Measurements from ENCODE around the gene C15orf40. TPM values are rescaled to one million over a fixed set of nuclear protein-coding genes. Genes with fewer than 3 reads are reported as not detected.
A peak's percentile ranks its signal among the peaks of the same experiment; 100 is the strongest.

The C15orf40 gene
- polyA plus RNA-seq, 2 of the 4 experiments (the other 2 are of a cell fraction) = 48.0 to 55.0 TPM

DNA sequence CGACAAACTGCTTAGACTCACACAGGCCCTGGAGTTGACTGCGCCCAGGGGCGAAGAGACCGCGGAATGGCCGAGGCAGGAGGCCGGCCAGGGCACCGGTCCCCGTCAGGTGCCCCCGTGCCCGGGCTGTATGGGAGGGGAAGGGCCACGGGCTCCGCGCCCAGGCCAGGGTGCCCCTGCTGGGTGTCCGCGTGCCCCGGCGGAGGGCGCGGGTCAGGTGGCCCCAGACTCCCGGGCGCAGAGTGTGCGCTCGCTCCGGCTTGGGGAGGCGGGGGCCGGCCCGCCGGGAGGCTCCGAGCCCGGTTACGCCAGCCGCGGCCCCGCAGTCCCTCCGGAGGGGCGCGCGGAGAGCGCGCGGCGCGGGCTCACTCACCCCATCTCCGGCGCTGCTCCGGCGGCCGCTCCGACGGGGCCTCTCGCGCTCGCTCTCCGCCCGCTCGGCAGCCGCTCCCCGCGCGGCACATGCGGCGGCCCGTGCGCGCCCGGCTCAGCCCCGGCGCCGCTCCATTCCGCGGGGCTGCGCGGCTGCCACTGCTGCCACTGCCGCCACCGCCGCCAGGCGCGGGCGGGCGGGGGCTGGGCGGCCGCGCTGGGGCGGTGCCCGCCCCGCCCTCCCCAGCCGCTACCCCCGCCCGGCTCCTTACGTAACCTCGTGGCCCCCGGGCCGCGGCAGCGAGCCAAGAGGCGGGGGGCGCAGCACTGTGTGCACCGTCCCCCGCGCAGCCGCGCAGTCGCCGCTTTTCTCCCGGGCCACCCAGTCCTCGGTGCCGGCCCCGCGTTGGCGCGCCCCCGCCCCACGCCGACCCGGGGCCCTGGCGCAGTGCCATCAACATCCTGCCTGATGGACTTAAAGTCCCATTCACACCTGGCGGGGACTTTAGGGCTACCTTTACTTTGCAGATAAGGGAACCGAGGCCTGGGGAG is 59.0 kb downstream of the C15orf40 start, which contains the start of gene HOMER2:
Gene HOMER2 (minus strand): TSS at position 563 of the 924 bp plus-strand sequence. CDS start 185 bp downstream, at position 378.
- DNase-seq (ENCODE audit: low read depth in 1 of 2, low spot score in 1 of 2) (peak in 1 of 2 experiments; percentile 57), ATAC-seq (peak; percentile 75 to 88), FAIRE-seq (no peak)
- peak within 1 kb of the TSS; percentile 74 to 90 for H3K27ac ChIP-seq
- H3K4me3 ChIP-seq = peak within 1 kb of the TSS; percentile 75
- TF ChIP-seq HOXB5 (CRISPR knock-in tag; IDR thresholded peaks at IDR 0.05) (no peak), JUN (IDR thresholded peaks at IDR 0.05) (peak in 1 of 2 experiments; percentile 67; a peak in 3 of 5 replicates), MAZ (IDR thresholded peaks at IDR 0.05; ENCODE audit: borderline replicate concordance, low read depth, low read length) (no peak), POLR2A (IDR thresholded peaks at IDR 0.05; ENCODE audit: low read length) (peak; percentile 38), CEBPB (IDR thresholded peaks at IDR 0.05) (peak; percentile 36 to 61; a peak in 2 of 4 replicates), PHF8 (IDR thresholded peaks at IDR 0.05; ENCODE audit: borderline replicate concordance, low read depth) (no peak), FOXS1 (CRISPR knock-in tag; IDR thresholded peaks at IDR 0.05) (no peak)
- TF ChIP-seq, protein P1, sequence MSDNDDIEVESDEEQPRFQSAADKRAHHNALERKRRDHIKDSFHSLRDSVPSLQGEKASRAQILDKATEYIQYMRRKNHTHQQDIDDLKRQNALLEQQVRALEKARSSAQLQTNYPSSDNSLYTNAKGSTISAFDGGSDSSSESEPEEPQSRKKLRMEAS (IDR thresholded peaks at IDR 0.05) = peak; percentile 34; the same call in 1 of the 2 replicates
- TF ChIP-seq, protein P2, sequence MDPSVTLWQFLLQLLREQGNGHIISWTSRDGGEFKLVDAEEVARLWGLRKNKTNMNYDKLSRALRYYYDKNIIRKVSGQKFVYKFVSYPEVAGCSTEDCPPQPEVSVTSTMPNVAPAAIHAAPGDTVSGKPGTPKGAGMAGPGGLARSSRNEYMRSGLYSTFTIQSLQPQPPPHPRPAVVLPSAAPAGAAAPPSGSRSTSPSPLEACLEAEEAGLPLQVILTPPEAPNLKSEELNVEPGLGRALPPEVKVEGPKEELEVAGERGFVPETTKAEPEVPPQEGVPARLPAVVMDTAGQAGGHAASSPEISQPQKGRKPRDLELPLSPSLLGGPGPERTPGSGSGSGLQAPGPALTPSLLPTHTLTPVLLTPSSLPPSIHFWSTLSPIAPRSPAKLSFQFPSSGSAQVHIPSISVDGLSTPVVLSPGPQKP (IDR thresholded peaks at IDR 0.05; ENCODE audit: low read depth, low read length) = no peak
- POLR2A ChIA-PET = no interaction called here
- peak within 1 kb of the TSS; percentile 89 for H3K4me2 ChIP-seq
- CTCF ChIA-PET = no interaction called here
- no peaks in the 10 kb centered on the region for H3K9me3 ChIP-seq
- 0 out of 3 replicates have a peak, but pooled peaks cover 9% of the 10 kb centered on the region for H3K4me1 ChIP-seq
- WGBS (ENCODE audit: missing lambda C conversion rate) = 18% methylated on average over 13 of the region's 119 CpGs

DNA sequence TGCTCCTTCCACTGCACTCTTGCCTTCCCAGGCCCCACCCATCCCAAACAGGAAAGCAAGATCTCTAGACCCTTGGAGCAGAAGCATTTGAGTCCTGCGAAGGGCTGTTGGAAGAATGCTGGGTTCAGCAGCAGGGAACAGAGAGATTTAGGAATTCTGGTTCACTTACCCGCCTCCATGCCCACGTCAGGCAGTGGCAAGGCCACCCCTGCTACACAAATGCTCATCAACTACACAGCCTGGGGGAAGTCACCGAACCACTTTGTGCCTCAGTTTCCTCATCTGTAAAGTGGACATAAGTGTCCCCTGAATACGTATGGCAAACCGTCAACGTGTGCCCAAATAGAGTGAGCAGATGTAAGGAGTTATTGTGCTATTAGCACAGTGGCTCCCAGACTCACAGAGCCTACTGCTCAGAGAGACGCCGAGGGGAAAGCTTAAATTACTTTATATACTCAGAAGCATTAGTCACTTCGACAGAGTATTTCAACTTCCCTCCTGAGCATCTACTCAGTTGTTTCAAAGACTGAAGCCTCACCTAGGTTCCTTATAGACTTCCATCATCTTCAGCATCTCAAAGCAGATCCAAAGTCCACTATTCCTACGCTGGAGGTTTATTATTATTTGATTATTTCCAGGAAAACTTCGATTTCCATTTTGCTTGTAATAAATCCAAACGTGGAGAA is 59.8 kb downstream of the C15orf40 start:
- H3K9me3 ChIP-seq = no peaks in the 10 kb centered on the region
- ATAC-seq (peak in 1 of 2 experiments; percentile 39; a peak in 3 of 6 replicates), DNase-seq (ENCODE audit: low read depth in 1 of 2, low spot score in 1 of 2) (peak in 1 of 2 experiments; percentile 28), FAIRE-seq (no peak)
- TF ChIP-seq MAFK (IDR thresholded peaks at IDR 0.05; ENCODE audit: partially characterized antibody) (no peak), ZNF302 (CRISPR knock-in tag; IDR thresholded peaks at IDR 0.05) (no peak), HOXB13 (CRISPR knock-in tag; IDR thresholded peaks at IDR 0.05; ENCODE audit: low read depth) (no peak), JUN (IDR thresholded peaks at IDR 0.05) (no peak), RNF2 (IDR thresholded peaks at IDR 0.05; ENCODE audit: borderline replicate concordance, low read depth) (no peak), NPAS2 (CRISPR knock-in tag; IDR thresholded peaks at IDR 0.05; ENCODE audit: borderline replicate concordance) (no peak), ZSCAN20 (CRISPR knock-in tag; IDR thresholded peaks at IDR 0.05) (no peak), FOXS1 (CRISPR knock-in tag; IDR thresholded peaks at IDR 0.05) (no peak), HOXB5 (CRISPR knock-in tag; IDR thresholded peaks at IDR 0.05) (no peak)
- TF ChIP-seq, protein P3, sequence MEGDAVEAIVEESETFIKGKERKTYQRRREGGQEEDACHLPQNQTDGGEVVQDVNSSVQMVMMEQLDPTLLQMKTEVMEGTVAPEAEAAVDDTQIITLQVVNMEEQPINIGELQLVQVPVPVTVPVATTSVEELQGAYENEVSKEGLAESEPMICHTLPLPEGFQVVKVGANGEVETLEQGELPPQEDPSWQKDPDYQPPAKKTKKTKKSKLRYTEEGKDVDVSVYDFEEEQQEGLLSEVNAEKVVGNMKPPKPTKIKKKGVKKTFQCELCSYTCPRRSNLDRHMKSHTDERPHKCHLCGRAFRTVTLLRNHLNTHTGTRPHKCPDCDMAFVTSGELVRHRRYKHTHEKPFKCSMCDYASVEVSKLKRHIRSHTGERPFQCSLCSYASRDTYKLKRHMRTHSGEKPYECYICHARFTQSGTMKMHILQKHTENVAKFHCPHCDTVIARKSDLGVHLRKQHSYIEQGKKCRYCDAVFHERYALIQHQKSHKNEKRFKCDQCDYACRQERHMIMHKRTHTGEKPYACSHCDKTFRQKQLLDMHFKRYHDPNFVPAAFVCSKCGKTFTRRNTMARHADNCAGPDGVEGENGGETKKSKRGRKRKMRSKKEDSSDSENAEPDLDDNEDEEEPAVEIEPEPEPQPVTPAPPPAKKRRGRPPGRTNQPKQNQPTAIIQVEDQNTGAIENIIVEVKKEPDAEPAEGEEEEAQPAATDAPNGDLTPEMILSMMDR (IDR thresholded peaks at IDR 0.05) = no peak
- peak overlapping the region; percentile 89 for H3K4me2 ChIP-seq
- ChIA-PET POLR2A (no interaction called here), CTCF (no interaction called here)
- peak overlapping the region; percentile 75 for H3K4me3 ChIP-seq
- 0 out of 3 replicates have a peak, but pooled peaks cover 9% of the 10 kb centered on the region for H3K4me1 ChIP-seq
- H3K27ac ChIP-seq = peak overlapping the region; percentile 74 to 90
- 69% methylated on average over 13 of the region's 13 CpGs for WGBS (ENCODE audit: missing lambda C conversion rate)

Measured in A549 (cell line).